WTC11 (cell line): ENCODE measurements around the gene GSDMA. TPM values are rescaled to one million over a fixed set of nuclear protein-coding genes. Genes with fewer than 3 reads are reported as not detected.
A peak's percentile ranks its signal among the peaks of the same experiment; 100 is the strongest.

Experiments
- AFF4 ChIP-seq: sonication (generic); formaldehyde crosslinking; IDR thresholded peaks from 2 replicates; pipeline ENCODE4 v1.8.1; 2023; ENCODE audit warnings: mild to moderate bottlenecking, missing genetic modification reagents, borderline replicate concordance
- ARID4B ChIP-seq: sonication (generic); formaldehyde crosslinking; IDR thresholded peaks from 2 replicates; pipeline ENCODE4 v1.8.0; 2023; ENCODE audit warnings: missing genetic modification reagents, mild to moderate bottlenecking, borderline replicate concordance
- CBFB ChIP-seq: sonication (generic); formaldehyde crosslinking; IDR thresholded peaks from 2 replicates; pipeline ENCODE4 v1.8.1; 2022; ENCODE audit warnings: mild to moderate bottlenecking, low read depth, missing genetic modification reagents
- CREM ChIP-seq: sonication (generic); formaldehyde crosslinking; IDR thresholded peaks from 2 replicates; pipeline ENCODE4 v1.8.1; 2022; ENCODE audit warnings: mild to moderate bottlenecking, missing genetic modification reagents, moderate library complexity
- E2F5 ChIP-seq: sonication (generic); formaldehyde crosslinking; IDR thresholded peaks from 2 replicates; pipeline ENCODE4 v1.8.1; 2022; ENCODE audit warnings: mild to moderate bottlenecking, moderate library complexity, missing genetic modification reagents
- GABPB1 ChIP-seq: sonication (generic); formaldehyde crosslinking; IDR thresholded peaks from 2 replicates; pipeline ENCODE4 v1.8.1; 2023; ENCODE audit warnings: mild to moderate bottlenecking, missing genetic modification reagents
- HMGA2 ChIP-seq: fragments of 250-450 bp; sonication (Bioruptor Pico); IDR thresholded peaks from 2 replicates; pipeline ENCODE4 v1.4.0; 2021; ENCODE audit warnings: mild to moderate bottlenecking, moderate library complexity
- JAZF1 ChIP-seq: fragments of 250-450 bp; sonication (Bioruptor Pico); IDR thresholded peaks from 2 replicates; pipeline ENCODE4 v1.9.0; 2021; ENCODE audit warnings: moderate library complexity, mild to moderate bottlenecking, inconsistent platforms
- JUN ChIP-seq: sonication (generic); formaldehyde crosslinking; IDR thresholded peaks from 2 replicates; pipeline ENCODE4 v1.8.0; 2023; ENCODE audit warnings: mild to moderate bottlenecking, missing genetic modification reagents
- MLX ChIP-seq: sonication (generic); formaldehyde crosslinking; IDR thresholded peaks from 2 replicates; pipeline ENCODE4 v1.8.1; 2023; ENCODE audit warnings: mild to moderate bottlenecking, missing genetic modification reagents, moderate library complexity
- MYBL2 ChIP-seq: sonication (generic); formaldehyde crosslinking; IDR thresholded peaks from 2 replicates; pipeline ENCODE4 v1.8.1; 2023; ENCODE audit warnings: mild to moderate bottlenecking, moderate library complexity, missing genetic modification reagents
- NFATC4 ChIP-seq: fragments of 250-450 bp; sonication (Bioruptor Pico); IDR thresholded peaks from 2 replicates; pipeline ENCODE4 v1.9.0; 2021; ENCODE audit warnings: mild to moderate bottlenecking
- NR2C2 ChIP-seq: sonication (generic); formaldehyde crosslinking; IDR thresholded peaks from 2 replicates; pipeline ENCODE4 v1.8.0; 2022; ENCODE audit warnings: mild to moderate bottlenecking, missing genetic modification reagents
- OVOL2 ChIP-seq: fragments of 250-450 bp; sonication (Bioruptor Pico); IDR thresholded peaks from 2 replicates; pipeline ENCODE4 v1.9.0; 2021; ENCODE audit warnings: mild to moderate bottlenecking, borderline replicate concordance
- RELA ChIP-seq: sonication (generic); formaldehyde crosslinking; IDR thresholded peaks from 2 replicates; pipeline ENCODE4 v1.8.1; 2022; ENCODE audit warnings: missing genetic modification reagents, mild to moderate bottlenecking, borderline replicate concordance
- RORB ChIP-seq: fragments of 250-450 bp; sonication (Bioruptor Pico); IDR thresholded peaks from 2 replicates; pipeline ENCODE4 v1.9.0; 2021; ENCODE audit warnings: mild to moderate bottlenecking
- SMAD4 ChIP-seq: sonication (generic); formaldehyde crosslinking; IDR thresholded peaks from 2 replicates; pipeline ENCODE4 v1.8.0; 2022; ENCODE audit warnings: mild to moderate bottlenecking, missing genetic modification reagents
- TEAD1 ChIP-seq: sonication (generic); formaldehyde crosslinking; IDR thresholded peaks from 2 replicates; pipeline ENCODE4 v1.8.0; 2022; ENCODE audit warnings: mild to moderate bottlenecking, missing genetic modification reagents
- USF1 ChIP-seq: sonication (generic); formaldehyde crosslinking; IDR thresholded peaks from 2 replicates; pipeline ENCODE4 v1.8.0; 2022; ENCODE audit warnings: mild to moderate bottlenecking, missing genetic modification reagents
- USF2 ChIP-seq: sonication (generic); formaldehyde crosslinking; IDR thresholded peaks from 2 replicates; pipeline ENCODE4 v1.8.1; 2023; ENCODE audit warnings: mild to moderate bottlenecking, missing genetic modification reagents, moderate library complexity
- ZBTB21 ChIP-seq: sonication (generic); formaldehyde crosslinking; IDR thresholded peaks from 2 replicates; pipeline ENCODE4 v1.8.1; 2023; ENCODE audit warnings: mild to moderate bottlenecking, missing genetic modification reagents, borderline replicate concordance
- ZMAT4 ChIP-seq: fragments of 250-450 bp; sonication (Bioruptor Pico); IDR thresholded peaks from 2 replicates; pipeline ENCODE4 v1.9.0; 2021; ENCODE audit warnings: mild to moderate bottlenecking
- ZNF121 ChIP-seq: sonication (generic); formaldehyde crosslinking; IDR thresholded peaks from 2 replicates; pipeline ENCODE4 v1.8.0; 2023; ENCODE audit warnings: missing genetic modification reagents
- ZNF219 ChIP-seq: sonication (generic); formaldehyde crosslinking; IDR thresholded peaks from 2 replicates; pipeline ENCODE4 v1.8.0; 2023; ENCODE audit warnings: missing genetic modification reagents, mild to moderate bottlenecking, borderline replicate concordance
- ZNF317 ChIP-seq: sonication (generic); formaldehyde crosslinking; IDR thresholded peaks from 2 replicates; pipeline ENCODE4 v1.8.1; 2023; ENCODE audit warnings: low read depth, mild to moderate bottlenecking, moderate library complexity, missing genetic modification reagents, borderline replicate concordance
- ZNF512 ChIP-seq: sonication (generic); formaldehyde crosslinking; IDR thresholded peaks from 2 replicates; pipeline ENCODE4 v1.8.1; 2022; ENCODE audit warnings: missing genetic modification reagents, borderline replicate concordance
- total RNA-seq: library from RNA; stranded (reverse); gene quantifications from 3 replicates; pipeline ENCODE4 v1.2.3, GENCODE V29; 2021

The GSDMA gene
- total RNA-seq, 1 experiment from 2014 or later, result not detected

GRCh38 chr17:39927101-39927928, 35.5 kb upstream of the GSDMA start, which contains the start of the genes LRRC3C and ORMDL3 (continued):
- peak; percentile 36; the same call in 1 of the 2 replicates for TF ChIP-seq USF2 (CRISPR knock-in tag)
- 0 out of 2 replicates have a peak, but pooled peaks have one; percentile 30 for TF ChIP-seq ZBTB21 (CRISPR knock-in tag)
- TF ChIP-seq ARID4B, result no peak; the same call in 1 of the 2 replicates
- TF ChIP-seq NFATC4 (CRISPR knock-in tag), result no peak
- no peak for TF ChIP-seq ZNF219
- TF ChIP-seq RORB, result no peak
- no peak for TF ChIP-seq OVOL2 (CRISPR knock-in tag)
- no peak for TF ChIP-seq SMAD4 (CRISPR knock-in tag)
- TF ChIP-seq CREM, result peak; percentile 99
- peak; percentile 60; the same call in 1 of the 2 replicates for TF ChIP-seq GABPB1 (CRISPR knock-in tag)
- no peak for TF ChIP-seq JAZF1
- TF ChIP-seq USF1 (CRISPR knock-in tag), result no peak
- no peak for TF ChIP-seq NR2C2 (CRISPR knock-in tag)
- no peak for TF ChIP-seq CBFB (CRISPR knock-in tag)
- TF ChIP-seq HMGA2 (CRISPR knock-in tag), result no peak
- no peak for TF ChIP-seq ZNF121 (CRISPR knock-in tag)
- no peak for TF ChIP-seq RELA (CRISPR knock-in tag)
- TF ChIP-seq ZNF512 (CRISPR knock-in tag), result no peak
- TF ChIP-seq JUN (CRISPR knock-in tag), result no peak
- TF ChIP-seq ZMAT4 (CRISPR knock-in tag), result no peak
- TF ChIP-seq MYBL2 (CRISPR knock-in tag), result peak; percentile 61; the same call in 1 of the 2 replicates
- TF ChIP-seq E2F5 (CRISPR knock-in tag), result no peak; the same call in 1 of the 2 replicates
- TF ChIP-seq AFF4 (CRISPR knock-in tag), result no peak
- TF ChIP-seq MLX (CRISPR knock-in tag), result no peak
- no peak for TF ChIP-seq ZNF317
- 0 out of 2 replicates have a peak, but pooled peaks have one; percentile 28 for TF ChIP-seq TEAD1 (CRISPR knock-in tag)
